Inferior parietal cortex (tissue), 1 donor: ENCODE results near the gene MCTP1.

Experiments used
- DNase-seq: peaks from one replicate; pipeline ENCODE4 v3.0.0-alpha.2; 2016; ENCODE audit errors: extremely low spot score

MCTP1 gene

GRCh38 chr5:94702729-94703128, 582.2 kb downstream of the MCTP1 start:
- no peak for DNase-seq

GRCh38 chr5:94700592-94700991, 584.3 kb downstream of the MCTP1 start:
- DNase-seq = no peak

GRCh38 chr5:94699562-94699961, 585.3 kb downstream of the MCTP1 start:
- no peak for DNase-seq

- DNase-seq = no peak
Observed at GRCh38 chr5:94698197-94698596, 586.7 kb downstream of the MCTP1 start.

GRCh38 chr5:94694671-94695070, 590.2 kb downstream of the MCTP1 start:
- no peak for DNase-seq

- no peak for DNase-seq
Observed at GRCh38 chr5:94693845-94694370, 591.0 kb downstream of the MCTP1 start.

GRCh38 chr5:94693043-94693822, 591.7 kb downstream of the MCTP1 start:
- DNase-seq = peak; percentile 63

GRCh38 chr5:94692581-94692980, 592.3 kb downstream of the MCTP1 start:
- no peak for DNase-seq

GRCh38 chr5:94691949-94692348, 592.9 kb downstream of the MCTP1 start:
- peak; percentile 52 for DNase-seq

- DNase-seq = no peak
Observed at GRCh38 chr5:94691291-94691690, 593.6 kb downstream of the MCTP1 start.

- DNase-seq = no peak
Observed at GRCh38 chr5:94690778-94691177, 594.1 kb downstream of the MCTP1 start.

- no peak for DNase-seq
Observed at GRCh38 chr5:94689908-94690307, 595.0 kb downstream of the MCTP1 start.

GRCh38 chr5:94682814-94683520, 601.9 kb downstream of the MCTP1 start:
- DNase-seq = no peak

GRCh38 chr5:94675965-94676618, 608.8 kb downstream of the MCTP1 start:
- DNase-seq = no peak

- no peak for DNase-seq
Observed at GRCh38 chr5:94674490-94675382, 610.2 kb downstream of the MCTP1 start.

GRCh38 chr5:94672746-94673145, 612.1 kb downstream of the MCTP1 start:
- DNase-seq = no peak

GRCh38 chr5:94670726-94671125, 614.2 kb downstream of the MCTP1 start:
- no peak for DNase-seq

- DNase-seq = no peak
Observed at GRCh38 chr5:94667937-94668336, 617.0 kb downstream of the MCTP1 start.

- DNase-seq = no peak
Observed at GRCh38 chr5:94661086-94661485, 623.8 kb downstream of the MCTP1 start.

- no peak for DNase-seq
Observed at GRCh38 chr5:94660506-94660905, 624.4 kb downstream of the MCTP1 start.

GRCh38 chr5:94658272-94658671, 626.6 kb downstream of the MCTP1 start:
- no peak for DNase-seq
